Activated CD8-positive, alpha-beta T cell treated with anti-CD3 and anti-CD28 coated beads, Interleukin-2, amount 10 ng/mL, durations not matched to agents 7 days and 5 days (primary cell): ENCODE data around the gene TMEM150A. TPM values are rescaled to one million over a fixed set of nuclear protein-coding genes. Genes with fewer than 3 reads are reported as not detected.

ENCODE experiments used
- ATAC-seq: fragments of 150-1000 bp; cut with Tn5 transposase; one replicate; pipeline ENCODE4 v1.10.0; 2021; ENCODE audit warnings: moderate library complexity
- CTCF ChIA-PET: fragments of 350-600 bp; sonication (Branson Sonifier 250); formaldehyde crosslinking; loops from one replicate; lab custom pipeline; 2021; ENCODE audit warnings: antibody characterized with exemption; lab: Charles Lee
- POLR2A ChIA-PET: fragments of 350-600 bp; sonication (Branson Sonifier 250); formaldehyde crosslinking; loops from one replicate; lab custom pipeline; 2021; ENCODE audit warnings: antibody characterized with exemption; lab: Charles Lee
- DNase-seq: peaks from one replicate; pipeline ENCODE4 v3.0.0-alpha.2; 2020
- H3K27ac Mint-ChIP-seq: one replicate; pipeline ENCODE4 v1.8.0; 2021; ENCODE audit warnings: mild to moderate bottlenecking, mixed read lengths
- H3K27me3 Mint-ChIP-seq: one replicate; pipeline ENCODE4 v1.8.0; 2021; ENCODE audit warnings: low read depth, mixed read lengths
- H3K36me3 Mint-ChIP-seq: one replicate; pipeline ENCODE4 v1.8.0; 2021; ENCODE audit warnings: low read depth, mixed read lengths
- H3K4me1 Mint-ChIP-seq: one replicate; pipeline ENCODE4 v1.8.0; 2021; ENCODE audit warnings: low read depth, mixed read lengths
- H3K4me3 Mint-ChIP-seq: one replicate; pipeline ENCODE4 v1.8.0; 2021; ENCODE audit warnings: mild to moderate bottlenecking, mixed read lengths
- H3K9me3 Mint-ChIP-seq: one replicate; pipeline ENCODE4 v1.8.0; 2022; ENCODE audit warnings: mixed read lengths; ENCODE audit not compliant: insufficient read depth
- total RNA-seq, 2 experiments: library from RNA; stranded (reverse); gene quantifications; one replicate each; pipeline ENCODE4 v1.2.3, GENCODE V29; 2021

The TMEM150A gene
- total RNA-seq, 2 experiments from 2014 or later: 1.7 to 1.9 TPM

- Mint-ChIP-seq H3K9me3 (no peaks in the 10 kb centered on the region), H3K36me3 (peaks cover 39% of the 10 kb centered on the region), H3K4me3 (no peak overlapping the region), H3K27me3 (no peaks in the 10 kb centered on the region), H3K4me1 (peaks cover 6% of the 10 kb centered on the region), H3K27ac (peak overlapping the region; percentile 23)
- DNase-seq (peak; percentile 94), ATAC-seq (peak; percentile 79)
- POLR2A ChIA-PET: interaction anchor here (0.6 to 7.1 kb wide), 7 partner anchors 12 to 198 kb away, joined by 3 to 51 read pairs (median 4); partner anchors contain the start of genes ELMOD3, MAT2A, RETSAT and SH2D6
- CTCF ChIA-PET: interaction anchor here (0.7 to 7.6 kb wide), 34 partner anchors 8 to 586 kb away, joined by 3 to 263 read pairs (median 5); partner anchors contain the start of genes ELMOD3, GGCX, MAT2A and RETSAT
These were observed 50.5 kb downstream of the TMEM150A start for GRCh38 chr2:85551698-85552678.

- POLR2A ChIA-PET: interaction anchor here (0.6 to 7.1 kb wide), 4 partner anchors 11 to 138 kb away, joined by 3 to 51 read pairs (median 24); partner anchors contain the start of genes MAT2A and SH2D6
- H3K36me3 Mint-ChIP-seq: peaks cover 51% of the 10 kb centered on the region
- H3K9me3 Mint-ChIP-seq: no peaks in the 10 kb centered on the region
- no peak overlapping the region for H3K4me3 Mint-ChIP-seq
- ATAC-seq (no peak), DNase-seq (no peak)
- H3K27ac Mint-ChIP-seq: no peak overlapping the region
- peaks cover 6% of the 10 kb centered on the region for H3K4me1 Mint-ChIP-seq
- CTCF ChIA-PET: interaction anchor here (0.6 to 7.6 kb wide), 16 partner anchors 10 to 250 kb away, joined by 3 to 263 read pairs (median 8); partner anchors contain the start of genes GGCX, MAT2A and SH2D6
- no peaks in the 10 kb centered on the region for H3K27me3 Mint-ChIP-seq
These were observed 52.0 kb downstream of the TMEM150A start for GRCh38 chr2:85550486-85550885.

- Mint-ChIP-seq H3K4me1 (peaks cover 7% of the 10 kb centered on the region), H3K9me3 (no peaks in the 10 kb centered on the region), H3K27ac (no peak overlapping the region), H3K27me3 (no peaks in the 10 kb centered on the region), H3K4me3 (no peak overlapping the region), H3K36me3 (peaks cover 56% of the 10 kb centered on the region)
- ATAC-seq (no peak), DNase-seq (no peak)
- ChIA-PET POLR2A (interaction anchor here (2.5 to 7.1 kb wide), 3 partner anchors 10 to 126 kb away, joined by 6 to 51 read pairs (median 9); partner anchors contain the start of gene MAT2A), CTCF (interaction anchor here (0.9 to 7.6 kb wide), 9 partner anchors 10 to 249 kb away, joined by 3 to 263 read pairs (median 8); partner anchors contain the start of genes GGCX, MAT2A and SH2D6)
These were observed 52.7 kb downstream of the TMEM150A start for GRCh38 chr2:85549826-85550225.

GRCh38 chr2:85549095-85549494 lies 53.4 kb downstream of the TMEM150A start:
- Mint-ChIP-seq H3K27ac (no peak overlapping the region), H3K9me3 (no peaks in the 10 kb centered on the region), H3K4me1 (peaks cover 11% of the 10 kb centered on the region), H3K4me3 (no peak overlapping the region), H3K27me3 (no peaks in the 10 kb centered on the region), H3K36me3 (peaks cover 61% of the 10 kb centered on the region)
- ChIA-PET CTCF (interaction anchor here (1.1 to 7.6 kb wide), 10 partner anchors 11 to 249 kb away, joined by 3 to 263 read pairs (median 8); partner anchors contain the start of genes GGCX, MAT2A and SH2D6), POLR2A (interaction anchor here (0.5 to 7.1 kb wide), 4 partner anchors 9 to 227 kb away, joined by 3 to 51 read pairs (median 4); partner anchors contain the start of gene MAT2A)
- DNase-seq (no peak), ATAC-seq (no peak)

GRCh38 chr2:85548608-85548900 lies 53.9 kb downstream of the TMEM150A start:
- H3K27ac Mint-ChIP-seq: peak overlapping the region; percentile 10
- H3K9me3 Mint-ChIP-seq: no peaks in the 10 kb centered on the region
- no peak overlapping the region for H3K4me3 Mint-ChIP-seq
- POLR2A ChIA-PET: interaction anchor here (0.5 to 7.1 kb wide), 4 partner anchors 9 to 227 kb away, joined by 3 to 51 read pairs (median 4); partner anchors contain the start of gene MAT2A
- H3K4me1 Mint-ChIP-seq: peaks cover 16% of the 10 kb centered on the region
- DNase-seq (no peak), ATAC-seq (no peak)
- peaks cover 60% of the 10 kb centered on the region for H3K36me3 Mint-ChIP-seq
- H3K27me3 Mint-ChIP-seq: no peaks in the 10 kb centered on the region
- CTCF ChIA-PET: interaction anchor here (0.6 to 7.6 kb wide), 9 partner anchors 10 to 238 kb away, joined by 3 to 263 read pairs (median 5); partner anchors contain the start of genes GGCX, MAT2A and SH2D6

Other genes with a start within 250 kb of the TMEM150A start
- 10 to 100 TPM; 27.8 to 28.4 TPM for gene RETSAT, start 248.2 kb downstream of the TMEM150A start, total RNA-seq
- 10 to 100 TPM; 14.4 to 19.9 TPM for gene ELMOD3, start 247.9 kb downstream of the TMEM150A start, total RNA-seq
- 100 to 1,000 TPM; 282 to 288 TPM for gene CAPG, start 192.3 kb downstream of the TMEM150A start, total RNA-seq
- under 1 TPM; 0.61 to 0.73 TPM for gene SH2D6, start 184.0 kb downstream of the TMEM150A start, total RNA-seq
- 100 to 1,000 TPM; 264 to 273 TPM for gene MAT2A, start 63.5 kb downstream of the TMEM150A start, total RNA-seq
- 10 to 100 TPM; 18.9 to 20.0 TPM for gene GGCX, start 41.2 kb downstream of the TMEM150A start, total RNA-seq
- 100 to 1,000 TPM; 141 to 148 TPM for gene VAMP8, start 25.1 kb downstream of the TMEM150A start, total RNA-seq
- gene VAMP5, start 18.3 kb downstream of the TMEM150A start, total RNA-seq: 10 to 100 TPM; 72.0 to 74.4 TPM
- gene RNF181, start 7.0 kb downstream of the TMEM150A start, total RNA-seq: 100 to 1,000 TPM in 1 of 2 experiments, 10 to 100 TPM in 1; 91.0 to 104 TPM
- gene C2orf68, start 9.4 kb upstream of the TMEM150A start, total RNA-seq: 10 to 100 TPM; 38.9 to 43.4 TPM
- gene USP39, start 13.5 kb upstream of the TMEM150A start, total RNA-seq: 10 to 100 TPM; 81.3 to 82.4 TPM
- not detected for gene SFTPB, start 65.5 kb upstream of the TMEM150A start, total RNA-seq
- 100 to 1,000 TPM; 136 to 143 TPM for gene GNLY, start 91.7 kb upstream of the TMEM150A start, total RNA-seq
- gene ATOH8, start 151.3 kb upstream of the TMEM150A start, total RNA-seq: under 1 TPM; 0.11 to 0.13 TPM